Measurements from ENCODE around the gene RRP12. TPM values are rescaled to one million over a fixed set of nuclear protein-coding genes. Genes with fewer than 3 reads are reported as not detected.

RRP12 gene
- total RNA-seq, 1 experiment from 2014 or later, result 25.1 TPM

DNA sequence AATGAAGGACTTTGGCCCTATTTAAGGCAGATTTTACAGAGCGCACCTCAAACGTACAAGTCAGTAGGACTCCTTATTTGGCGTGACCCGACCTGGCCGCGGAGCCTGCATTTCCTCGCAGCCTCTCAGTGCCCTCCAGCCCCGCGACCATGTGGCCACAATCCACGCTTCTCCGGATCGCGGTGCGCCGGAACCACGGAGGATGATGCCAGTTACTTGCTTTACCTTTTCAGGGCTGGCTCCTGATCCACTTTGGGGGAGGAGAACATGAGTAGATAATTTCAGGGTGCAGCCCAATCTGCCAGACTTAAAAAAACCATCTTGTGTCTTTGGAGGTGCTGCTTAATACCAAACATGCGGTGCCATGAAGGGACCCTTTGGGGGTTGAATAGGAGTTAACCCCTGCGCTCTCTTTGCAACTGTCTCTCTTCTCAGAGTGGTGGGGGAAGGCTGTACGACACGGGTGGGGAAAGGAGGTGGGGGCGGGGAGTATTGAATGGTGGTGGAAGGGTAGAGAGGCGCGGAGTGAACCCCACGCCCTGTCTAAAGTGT is 80.6 kb downstream of the RRP12 start:
- no peak overlapping the region for H3K27ac ChIP-seq
- H3K9me3 ChIP-seq (replicated peaks), result no peaks in the 10 kb centered on the region
- no peak for DNase-seq (ENCODE audit: low read depth in 1 of 2, low spot score in 2 of 2)
- no peaks in the 10 kb centered on the region for H3K27me3 ChIP-seq (replicated peaks)
- peaks cover 15% of the 10 kb centered on the region for H3K4me1 ChIP-seq (replicated peaks)
- peak overlapping the region; percentile 88; the same call in 1 of the 2 replicates for H3K4me3 ChIP-seq
- no peaks in the 10 kb centered on the region for H3K36me3 ChIP-seq

DNA sequence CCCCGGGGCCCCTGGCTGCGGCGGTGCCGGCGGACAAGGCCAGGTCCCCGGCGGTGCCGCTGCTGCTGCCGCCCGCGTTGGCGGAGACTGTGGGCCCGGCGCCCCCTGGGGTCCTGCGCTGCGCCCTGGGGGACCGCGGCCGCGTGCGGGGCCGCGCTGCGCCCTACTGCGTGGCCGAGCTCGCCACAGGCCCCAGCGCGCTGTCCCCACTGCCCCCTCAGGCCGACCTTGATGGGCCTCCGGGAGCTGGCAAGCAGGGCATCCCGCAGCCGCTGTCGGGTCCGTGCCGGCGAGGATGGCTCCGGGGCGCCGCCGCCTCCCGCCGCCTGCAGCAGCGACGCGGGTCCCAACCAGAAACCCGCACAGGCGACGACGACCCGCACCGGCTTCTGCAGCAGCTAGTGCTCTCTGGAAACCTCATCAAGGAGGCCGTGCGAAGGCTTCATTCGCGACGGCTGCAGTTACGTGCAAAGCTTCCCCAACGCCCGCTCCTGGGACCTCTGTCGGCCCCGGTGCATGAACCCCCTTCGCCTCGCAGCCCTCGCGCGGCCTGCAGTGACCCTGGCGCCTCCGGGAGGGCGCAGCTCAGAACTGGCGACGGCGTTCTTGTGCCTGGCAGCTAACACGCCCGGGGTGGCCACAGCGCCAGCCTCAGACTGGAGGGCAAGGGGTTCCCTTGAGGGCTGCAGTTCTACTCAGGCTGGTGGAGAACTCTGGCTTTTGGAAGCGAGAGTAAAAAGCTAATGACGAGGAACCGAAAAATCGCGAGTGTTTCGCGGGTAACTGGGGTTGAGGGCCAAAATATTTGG is 81.3 kb downstream of the RRP12 start:
- peak; percentile 54 to 62 for DNase-seq (ENCODE audit: low read depth in 1 of 2, low spot score in 2 of 2)
- H3K4me3 ChIP-seq, result peak overlapping the region; percentile 88
- no peaks in the 10 kb centered on the region for H3K27me3 ChIP-seq (replicated peaks)
- H3K9me3 ChIP-seq (replicated peaks), result no peaks in the 10 kb centered on the region
- H3K27ac ChIP-seq, result no peak overlapping the region
- no peaks in the 10 kb centered on the region for H3K36me3 ChIP-seq
- peaks cover 15% of the 10 kb centered on the region for H3K4me1 ChIP-seq (replicated peaks)

DNA sequence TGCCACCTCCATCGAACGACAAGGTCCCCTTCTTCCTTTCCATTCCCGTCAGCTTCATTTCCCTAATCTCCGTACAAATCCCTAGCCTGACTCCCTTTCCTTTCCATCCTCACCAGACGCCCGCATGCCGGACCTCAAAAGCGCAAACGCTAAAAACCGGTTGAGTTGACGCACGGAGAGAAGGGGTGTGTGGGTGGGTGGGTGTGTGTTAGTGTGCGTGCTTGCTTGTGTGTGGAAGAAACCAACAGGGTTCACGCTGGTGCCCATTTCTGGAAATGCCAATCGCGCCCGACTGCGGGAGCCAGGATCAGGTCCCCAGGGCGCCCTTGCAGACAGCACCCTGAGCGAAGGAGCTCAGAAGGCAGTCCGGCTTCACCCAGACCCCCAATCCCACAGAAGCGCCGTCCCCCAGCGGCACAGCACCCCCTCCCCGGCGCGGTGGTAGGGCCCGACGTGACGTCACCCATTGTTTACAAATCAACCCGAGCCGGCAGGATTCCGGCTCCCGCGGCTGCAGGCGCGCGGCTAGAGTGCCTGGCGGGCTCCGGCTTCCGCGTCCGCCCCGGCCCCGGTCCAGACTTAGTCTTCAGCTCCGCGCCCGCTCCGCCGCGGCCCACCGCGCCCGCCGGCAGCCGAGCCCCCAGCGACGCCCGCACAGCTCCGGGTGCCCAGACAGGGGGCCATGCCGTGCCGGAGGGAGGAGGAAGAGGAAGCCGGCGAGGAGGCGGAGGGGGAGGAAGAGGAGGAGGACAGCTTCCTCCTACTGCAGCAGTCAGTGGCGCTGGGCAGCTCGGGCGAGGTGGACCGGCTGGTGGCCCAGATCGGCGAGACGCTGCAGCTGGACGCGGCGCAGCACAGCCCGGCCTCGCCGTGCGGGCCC is 82.1 kb downstream of the RRP12 start, which contains the start of gene FRAT1:
Gene FRAT1 (plus strand): TSS at position 500 of the 880 bp plus-strand sequence. CDS start 183 bp downstream, at position 683.
- Histone ChIP-seq H3K4me3 (peak within 1 kb of the TSS; percentile 88), H3K27me3 (replicated peaks) (no peaks in the 10 kb centered on the region)

DNA sequence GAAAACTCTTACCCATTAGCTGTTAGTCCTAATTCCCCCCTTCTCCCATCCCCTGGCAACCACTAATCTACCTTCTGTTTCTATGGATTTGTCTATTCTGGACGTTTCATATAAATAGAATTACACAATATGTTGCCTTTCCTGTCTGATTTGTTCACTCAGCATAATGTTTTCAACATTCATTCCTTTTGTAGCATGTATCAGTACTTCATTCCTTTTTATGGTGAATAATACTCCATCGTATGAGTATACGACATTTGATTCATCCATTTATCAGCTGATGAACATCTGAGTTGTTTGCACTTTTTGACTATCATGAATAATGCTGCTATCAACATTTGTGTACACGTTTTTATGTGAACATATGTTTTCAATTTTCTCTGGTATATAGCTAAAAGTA is 86.5 kb downstream of the RRP12 start:
- no peaks in the 10 kb centered on the region for H3K9me3 ChIP-seq (replicated peaks)
- peaks cover 6% of the 10 kb centered on the region for H3K4me1 ChIP-seq (replicated peaks)
- no peak for DNase-seq (ENCODE audit: low read depth in 1 of 2, low spot score in 2 of 2)
- H3K27me3 ChIP-seq (replicated peaks), result 0 out of 2 replicates have a peak, but pooled peaks cover 3% of the 10 kb centered on the region
- no peaks in the 10 kb centered on the region for H3K36me3 ChIP-seq
- no peak overlapping the region for H3K27ac ChIP-seq
- H3K4me3 ChIP-seq, result no peak overlapping the region

More for the DNA sequence above, 82.1 kb downstream of the RRP12 start, which contains the start of gene FRAT1:
- H3K9me3 ChIP-seq (replicated peaks), result no peaks in the 10 kb centered on the region
- peaks cover 15% of the 10 kb centered on the region for H3K4me1 ChIP-seq (replicated peaks)
- no peaks in the 10 kb centered on the region for H3K36me3 ChIP-seq
- DNase-seq (ENCODE audit: low read depth in 1 of 2, low spot score in 2 of 2), result peak; percentile 88 to 94
- H3K27ac ChIP-seq, result peak within 1 kb of the TSS; percentile 100

DNA sequence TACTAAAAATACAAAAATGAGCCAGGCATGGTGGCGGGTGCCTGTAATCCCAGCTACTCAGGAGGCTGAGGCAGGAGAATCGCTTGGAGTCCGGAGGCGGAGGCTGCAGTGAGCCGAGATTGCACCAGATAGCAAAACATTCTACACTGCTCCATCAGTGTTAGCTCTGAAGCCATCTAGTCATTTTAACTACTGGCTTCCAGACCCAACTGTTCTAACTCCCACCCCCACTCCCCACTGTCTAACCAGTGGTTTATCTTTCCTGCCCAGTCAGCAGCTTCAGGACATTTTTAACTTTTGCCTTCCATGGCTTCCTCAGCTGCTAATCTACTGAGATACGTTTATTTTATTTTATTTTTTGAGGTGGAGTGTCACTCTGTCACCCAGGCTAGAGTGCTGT is 88.2 kb downstream of the RRP12 start:
- Histone ChIP-seq H3K36me3 (no peaks in the 10 kb centered on the region), H3K9me3 (replicated peaks) (no peaks in the 10 kb centered on the region), H3K27ac (no peak overlapping the region), H3K4me1 (replicated peaks) (no peaks in the 10 kb centered on the region), H3K4me3 (no peak overlapping the region), H3K27me3 (replicated peaks) (0 out of 2 replicates have a peak, but pooled peaks cover 3% of the 10 kb centered on the region)
- DNase-seq (ENCODE audit: low read depth in 1 of 2, low spot score in 2 of 2), result no peak

DNA sequence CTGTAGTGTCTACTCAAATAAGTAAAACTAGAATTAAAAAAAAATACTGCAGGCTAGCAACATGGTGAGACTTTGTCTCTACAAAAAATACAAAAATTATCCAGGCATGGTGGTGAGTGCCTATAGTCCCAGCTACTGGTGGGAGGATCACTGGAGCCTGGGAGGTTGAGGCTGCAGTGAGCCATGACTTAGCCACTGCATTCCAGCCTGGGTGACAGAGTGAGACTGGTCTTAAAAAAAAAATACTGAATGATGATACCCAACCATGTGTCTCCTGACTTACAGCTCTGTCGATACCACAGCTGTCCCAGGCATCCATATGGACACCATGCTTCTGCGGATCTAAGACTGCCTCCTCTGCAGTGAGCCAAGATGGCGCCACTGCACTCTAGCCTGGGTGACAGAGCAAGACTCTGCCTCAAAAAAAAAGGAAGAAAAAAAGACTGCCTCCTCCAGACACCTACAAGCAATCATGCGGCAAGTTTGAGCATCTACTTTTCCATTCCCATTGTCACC is 90.0 kb downstream of the RRP12 start:
- H3K36me3 ChIP-seq, result no peaks in the 10 kb centered on the region
- no peak overlapping the region for H3K4me3 ChIP-seq
- no peak overlapping the region for H3K27ac ChIP-seq
- H3K4me1 ChIP-seq (replicated peaks), result no peaks in the 10 kb centered on the region
- H3K27me3 ChIP-seq (replicated peaks), result 0 out of 2 replicates have a peak, but pooled peaks cover 3% of the 10 kb centered on the region
- no peaks in the 10 kb centered on the region for H3K9me3 ChIP-seq (replicated peaks)
- DNase-seq (ENCODE audit: low read depth in 1 of 2, low spot score in 2 of 2), result no peak

DNA sequence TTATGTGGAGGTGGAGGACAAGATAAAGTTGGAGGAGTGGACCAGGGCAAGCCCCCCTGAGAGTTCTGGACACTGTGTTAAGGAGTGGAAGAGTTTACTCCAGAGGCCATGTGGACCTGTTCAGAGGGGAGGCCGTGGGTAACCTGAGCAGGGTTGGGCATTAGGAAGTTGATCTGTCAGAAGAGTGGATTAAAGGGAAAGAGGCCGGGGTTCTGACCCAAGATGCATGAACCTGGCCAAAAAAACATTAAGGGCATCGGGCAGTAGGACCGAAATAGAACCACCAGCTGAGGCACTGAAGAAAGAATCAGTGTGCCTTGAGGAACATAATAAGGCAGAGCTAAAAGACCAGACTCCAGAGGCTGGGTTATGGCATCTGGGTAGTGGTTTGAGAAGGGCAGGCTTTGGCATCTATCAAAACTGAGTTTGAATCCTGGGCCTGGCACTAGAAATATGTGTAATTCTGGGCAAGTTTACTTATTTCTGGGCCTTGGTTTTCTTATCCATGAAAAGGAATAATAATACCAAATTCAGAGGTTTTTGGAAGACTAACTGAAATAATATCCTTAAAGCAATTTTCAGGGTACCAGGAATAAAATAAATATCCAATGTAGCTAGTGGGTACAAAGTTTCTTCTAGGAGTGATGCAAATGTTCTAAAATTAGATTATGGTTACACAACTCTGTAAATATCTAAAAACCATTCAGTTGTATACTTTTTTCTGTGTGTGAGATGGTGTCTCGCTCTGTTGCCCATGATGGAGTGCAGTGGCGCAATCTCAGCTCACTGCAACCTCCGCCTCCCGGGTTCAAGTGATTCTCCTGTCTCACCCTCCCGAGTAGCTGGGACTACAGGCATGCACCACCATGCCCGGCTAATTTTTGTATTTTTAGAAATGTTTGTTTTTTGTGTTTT is 93.0 kb downstream of the RRP12 start:
- no peak for DNase-seq (ENCODE audit: low read depth in 1 of 2, low spot score in 2 of 2)
- H3K36me3 ChIP-seq, result no peaks in the 10 kb centered on the region
- no peaks in the 10 kb centered on the region for H3K9me3 ChIP-seq (replicated peaks)
- no peak overlapping the region for H3K27ac ChIP-seq
- H3K4me3 ChIP-seq, result no peak overlapping the region
- H3K4me1 ChIP-seq (replicated peaks), result no peaks in the 10 kb centered on the region
- H3K27me3 ChIP-seq (replicated peaks), result 0 out of 2 replicates have a peak, but pooled peaks cover 3% of the 10 kb centered on the region

DNA sequence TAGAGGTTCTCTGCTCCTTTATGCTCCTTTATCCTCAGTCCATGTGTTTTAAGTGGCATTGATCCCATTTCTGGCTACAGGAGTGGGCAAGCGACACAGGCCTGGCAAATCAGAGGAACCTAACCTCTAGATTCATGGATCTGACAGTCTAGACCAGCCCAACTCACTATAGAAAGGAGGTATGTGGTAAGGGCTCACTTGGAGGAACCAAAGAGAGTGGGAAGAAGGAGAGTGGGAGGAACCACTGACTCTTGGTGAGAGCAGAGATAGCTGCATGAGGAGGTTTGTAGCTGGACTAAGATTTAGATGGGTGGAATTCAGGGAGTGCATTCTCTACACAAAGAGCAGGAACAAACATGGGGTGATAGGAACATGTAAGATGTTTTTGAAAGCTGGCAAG is 93.7 kb downstream of the RRP12 start:
- no peaks in the 10 kb centered on the region for H3K4me1 ChIP-seq (replicated peaks)
- no peak overlapping the region for H3K4me3 ChIP-seq
- 0 out of 2 replicates have a peak, but pooled peaks cover under 1% of the 10 kb centered on the region for H3K27me3 ChIP-seq (replicated peaks)
- H3K36me3 ChIP-seq, result no peaks in the 10 kb centered on the region
- H3K27ac ChIP-seq, result no peak overlapping the region
- no peaks in the 10 kb centered on the region for H3K9me3 ChIP-seq (replicated peaks)
- no peak for DNase-seq (ENCODE audit: low read depth in 1 of 2, low spot score in 2 of 2)

Other genes with a start within 250 kb of the RRP12 start
- gene SLIT1, start 215.4 kb downstream of the RRP12 start, total RNA-seq (2014; rRNA removed; shearing (Covaris generic)), result not detected in 2 replicates
- gene ARHGAP19, start 108.7 kb downstream of the RRP12 start, total RNA-seq (2014; rRNA removed; shearing (Covaris generic)), result 18.5 and 20.6 TPM in 2 replicates
- gene FRAT1, start 82.1 kb downstream of the RRP12 start, total RNA-seq (2014; rRNA removed; shearing (Covaris generic)), result 1.7 and 2.2 TPM in 2 replicates
- 6.4 and 6.9 TPM in 2 replicates for gene FRAT2, start 66.6 kb downstream of the RRP12 start, total RNA-seq (2014; rRNA removed; shearing (Covaris generic))
- 475 and 591 TPM in 2 replicates for gene PGAM1, start 24.9 kb upstream of the RRP12 start, total RNA-seq (2014; rRNA removed; shearing (Covaris generic))
- 59.1 and 60.1 TPM in 2 replicates for gene EXOSC1, start 44.7 kb upstream of the RRP12 start, total RNA-seq (2014; rRNA removed; shearing (Covaris generic))
- gene ZDHHC16, start 44.8 kb upstream of the RRP12 start, total RNA-seq (2014; rRNA removed; shearing (Covaris generic)), result 50.1 and 57.7 TPM in 2 replicates
- 60.5 and 71.3 TPM in 2 replicates for gene MMS19, start 97.1 kb upstream of the RRP12 start, total RNA-seq (2014; rRNA removed; shearing (Covaris generic))
- 14.8 and 15.8 TPM in 2 replicates for gene UBTD1, start 97.6 kb upstream of the RRP12 start, total RNA-seq (2014; rRNA removed; shearing (Covaris generic))
- gene ANKRD2, start 171.4 kb upstream of the RRP12 start, total RNA-seq (2014; rRNA removed; shearing (Covaris generic)), result 0.22 TPM in 1 of 2 replicates, not detected in the other
- gene HOGA1, start 183.0 kb upstream of the RRP12 start, total RNA-seq (2014; rRNA removed; shearing (Covaris generic)), result 0.21 TPM in 1 of 2 replicates, not detected in the other
- not detected in 2 replicates for gene C10orf62, start 188.4 kb upstream of the RRP12 start, total RNA-seq (2014; rRNA removed; shearing (Covaris generic))
- 4.4 and 6.8 TPM in 2 replicates for gene MORN4, start 232.2 kb upstream of the RRP12 start, total RNA-seq (2014; rRNA removed; shearing (Covaris generic))
- gene PI4K2A, start 239.3 kb upstream of the RRP12 start, total RNA-seq (2014; rRNA removed; shearing (Covaris generic)), result 14.9 and 19.6 TPM in 2 replicates